ENCODE data around the gene SOAT1.

DNA sequence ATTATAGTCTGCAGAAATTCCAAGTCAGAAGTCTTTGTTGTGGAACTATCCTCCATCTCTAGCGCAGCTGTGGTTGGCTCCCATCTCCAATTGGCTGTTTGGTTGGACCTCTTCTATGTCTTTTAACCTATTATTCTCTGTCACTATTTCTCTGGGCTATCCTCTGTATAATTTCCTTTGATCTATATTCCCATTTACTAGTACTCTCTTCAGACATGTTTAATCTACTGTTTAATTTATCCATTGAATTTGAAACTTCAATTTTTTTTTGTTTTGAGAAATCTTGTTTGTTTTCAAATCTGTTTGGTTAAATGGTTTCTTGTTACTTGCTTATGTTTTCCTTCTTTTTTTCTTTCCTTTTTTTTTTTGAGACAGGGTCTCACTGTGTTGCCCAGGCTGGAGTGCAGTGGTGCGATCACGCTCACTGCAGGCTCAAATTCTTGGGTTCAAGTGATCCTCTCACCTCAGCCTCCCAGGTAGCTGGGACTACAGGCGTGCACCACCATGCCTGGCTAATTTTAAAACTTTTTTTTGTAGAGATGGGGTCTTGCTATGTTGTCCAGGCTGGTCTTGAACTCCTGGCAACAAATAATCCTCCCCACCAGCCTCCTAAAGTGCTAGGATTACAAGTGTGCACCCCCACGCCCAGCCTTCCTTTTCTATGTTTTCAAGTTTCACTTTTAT is 28.1 kb downstream of the SOAT1 start:
- TF ChIP-seq POLR2AphosphoS5 (IDR thresholded peaks at IDR 0.05; ENCODE audit: insufficient read depth in 1 of 2, low read depth in 1 of 2) = no peak
- TF ChIP-seq, protein P1, sequence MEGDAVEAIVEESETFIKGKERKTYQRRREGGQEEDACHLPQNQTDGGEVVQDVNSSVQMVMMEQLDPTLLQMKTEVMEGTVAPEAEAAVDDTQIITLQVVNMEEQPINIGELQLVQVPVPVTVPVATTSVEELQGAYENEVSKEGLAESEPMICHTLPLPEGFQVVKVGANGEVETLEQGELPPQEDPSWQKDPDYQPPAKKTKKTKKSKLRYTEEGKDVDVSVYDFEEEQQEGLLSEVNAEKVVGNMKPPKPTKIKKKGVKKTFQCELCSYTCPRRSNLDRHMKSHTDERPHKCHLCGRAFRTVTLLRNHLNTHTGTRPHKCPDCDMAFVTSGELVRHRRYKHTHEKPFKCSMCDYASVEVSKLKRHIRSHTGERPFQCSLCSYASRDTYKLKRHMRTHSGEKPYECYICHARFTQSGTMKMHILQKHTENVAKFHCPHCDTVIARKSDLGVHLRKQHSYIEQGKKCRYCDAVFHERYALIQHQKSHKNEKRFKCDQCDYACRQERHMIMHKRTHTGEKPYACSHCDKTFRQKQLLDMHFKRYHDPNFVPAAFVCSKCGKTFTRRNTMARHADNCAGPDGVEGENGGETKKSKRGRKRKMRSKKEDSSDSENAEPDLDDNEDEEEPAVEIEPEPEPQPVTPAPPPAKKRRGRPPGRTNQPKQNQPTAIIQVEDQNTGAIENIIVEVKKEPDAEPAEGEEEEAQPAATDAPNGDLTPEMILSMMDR (IDR thresholded peaks at IDR 0.05) = no peak
- no peak for TF ChIP-seq POLR2A (IDR thresholded peaks at IDR 0.05)

Measured in vagina (tissue), 2 donors.